Measurements from ENCODE around the gene PPT2. TPM values are rescaled to one million over a fixed set of nuclear protein-coding genes. Genes with fewer than 3 reads are reported as not detected.

Gene PPT2
- total and polyA plus RNA-seq, 2 of the 8 experiments (the other 6 are each of a cell fraction or from before 2014, with no cell fraction given): 24.1 to 39.5 TPM

Small RNA genes within 50 kb of the gene (microRNA-seq; reads per million reads assigned to microRNA genes)
- gene MIR6721 (ENCODE audit: borderline microRNAs expressed in 2 of 2, borderline number of aligned reads in 2 of 2, borderline replicate concordance in 1 of 2): 0.23 to 0.81 reads per million in 2 experiments
- 0 reads per million in 2 experiments for gene MIR6833 (ENCODE audit: borderline microRNAs expressed in 2 of 2, borderline number of aligned reads in 2 of 2, borderline replicate concordance in 1 of 2)

Small RNA genes within 50 kb of the gene (small RNA-seq; reads per million reads assigned to genes)
- gene AL662884.1 (ENCODE audit: insufficient read depth): not detected
- not detected for gene MIR6833 (ENCODE audit: insufficient read depth)

Other genes starting within 250 kb of the PPT2 start
- gene C2, start 226.4 kb upstream of the PPT2 start, total RNA-seq (2021; fragmentation: NEBNext Ultra II Directional; extraction: Animal tissue kit (Norgen Biotek cat#: 25700)): 0.26 and 0.61 TPM in 2 replicates
- gene C2, start 226.4 kb upstream of the PPT2 start, polyA plus RNA-seq (2011; rRNA removed): 0.38 and 1.0 TPM in 2 replicates
- not detected in 2 replicates for gene CFB, start 208.0 kb upstream of the PPT2 start, total RNA-seq (2021; fragmentation: NEBNext Ultra II Directional; extraction: Animal tissue kit (Norgen Biotek cat#: 25700))
- gene CFB, start 208.0 kb upstream of the PPT2 start, polyA plus RNA-seq (2011; rRNA removed): 0.09 and 0.20 TPM in 2 replicates
- gene NELFE, start 195.2 kb upstream of the PPT2 start, total RNA-seq (2021; fragmentation: NEBNext Ultra II Directional; extraction: Animal tissue kit (Norgen Biotek cat#: 25700)): 71.1 and 71.5 TPM in 2 replicates
- gene NELFE, start 195.2 kb upstream of the PPT2 start, polyA plus RNA-seq (2011; rRNA removed): 49.2 and 52.3 TPM in 2 replicates
- 59.7 and 68.5 TPM in 2 replicates for gene SKIC2, start 195.0 kb upstream of the PPT2 start, total RNA-seq (2021; fragmentation: NEBNext Ultra II Directional; extraction: Animal tissue kit (Norgen Biotek cat#: 25700))
- gene SKIC2, start 195.0 kb upstream of the PPT2 start, polyA plus RNA-seq (2011; rRNA removed): 42.1 and 70.5 TPM in 2 replicates
- gene DXO, start 182.0 kb upstream of the PPT2 start, total RNA-seq (2021; fragmentation: NEBNext Ultra II Directional; extraction: Animal tissue kit (Norgen Biotek cat#: 25700)): 14.7 and 16.2 TPM in 2 replicates
- 23.9 and 30.5 TPM in 2 replicates for gene DXO, start 182.0 kb upstream of the PPT2 start, polyA plus RNA-seq (2011; rRNA removed)
- gene C4A, start 172.1 kb upstream of the PPT2 start, total RNA-seq (2021; fragmentation: NEBNext Ultra II Directional; extraction: Animal tissue kit (Norgen Biotek cat#: 25700)): 0.48 and 2.4 TPM in 2 replicates
- gene C4A, start 172.1 kb upstream of the PPT2 start, polyA plus RNA-seq (2011; rRNA removed): 0.62 and 1.7 TPM in 2 replicates
- gene C4B, start 139.3 kb upstream of the PPT2 start, total RNA-seq (2021; fragmentation: NEBNext Ultra II Directional; extraction: Animal tissue kit (Norgen Biotek cat#: 25700)): 1.5 and 3.5 TPM in 2 replicates
- gene C4B, start 139.3 kb upstream of the PPT2 start, polyA plus RNA-seq (2011; rRNA removed): 0.74 and 1.7 TPM in 2 replicates
- gene CYP21A2, start 115.7 kb upstream of the PPT2 start, total RNA-seq (2021; fragmentation: NEBNext Ultra II Directional; extraction: Animal tissue kit (Norgen Biotek cat#: 25700)): 0.22 and 0.40 TPM in 2 replicates
- gene CYP21A2, start 115.7 kb upstream of the PPT2 start, polyA plus RNA-seq (2011; rRNA removed): 0.14 and 0.23 TPM in 2 replicates
- gene TNXB, start 44.8 kb upstream of the PPT2 start, total RNA-seq (2021; fragmentation: NEBNext Ultra II Directional; extraction: Animal tissue kit (Norgen Biotek cat#: 25700)): 4.8 and 5.5 TPM in 2 replicates
- gene TNXB, start 44.8 kb upstream of the PPT2 start, polyA plus RNA-seq (2011; rRNA removed): 3.1 and 6.5 TPM in 2 replicates
- gene ATF6B, start 25.9 kb upstream of the PPT2 start, total RNA-seq (2021; fragmentation: NEBNext Ultra II Directional; extraction: Animal tissue kit (Norgen Biotek cat#: 25700)): 36.2 and 38.1 TPM in 2 replicates
- gene ATF6B, start 25.9 kb upstream of the PPT2 start, polyA plus RNA-seq (2011; rRNA removed): 42.2 and 66.3 TPM in 2 replicates
- gene FKBPL, start 23.9 kb upstream of the PPT2 start, total RNA-seq (2021; fragmentation: NEBNext Ultra II Directional; extraction: Animal tissue kit (Norgen Biotek cat#: 25700)): 9.4 and 10.9 TPM in 2 replicates
- gene FKBPL, start 23.9 kb upstream of the PPT2 start, polyA plus RNA-seq (2011; rRNA removed): 5.4 and 5.8 TPM in 2 replicates
- gene PRRT1, start 2.2 kb upstream of the PPT2 start, total RNA-seq (2021; fragmentation: NEBNext Ultra II Directional; extraction: Animal tissue kit (Norgen Biotek cat#: 25700)): 2.8 TPM in 2 replicates
- gene PRRT1, start 2.2 kb upstream of the PPT2 start, polyA plus RNA-seq (2011; rRNA removed): 0.71 and 1.4 TPM in 2 replicates
- gene EGFL8, start 10.5 kb downstream of the PPT2 start, total RNA-seq (2021; fragmentation: NEBNext Ultra II Directional; extraction: Animal tissue kit (Norgen Biotek cat#: 25700)): 6.4 and 9.2 TPM in 2 replicates
- gene EGFL8, start 10.5 kb downstream of the PPT2 start, polyA plus RNA-seq (2011; rRNA removed): 5.0 and 8.6 TPM in 2 replicates
- gene AGPAT1, start 21.9 kb downstream of the PPT2 start, total RNA-seq (2021; fragmentation: NEBNext Ultra II Directional; extraction: Animal tissue kit (Norgen Biotek cat#: 25700)): 96.0 and 101 TPM in 2 replicates
- gene AGPAT1, start 21.9 kb downstream of the PPT2 start, polyA plus RNA-seq (2011; rRNA removed): 222 and 287 TPM in 2 replicates
- 90.0 and 90.3 TPM in 2 replicates for gene RNF5, start 24.3 kb downstream of the PPT2 start, total RNA-seq (2021; fragmentation: NEBNext Ultra II Directional; extraction: Animal tissue kit (Norgen Biotek cat#: 25700))
- 145 and 158 TPM in 2 replicates for gene RNF5, start 24.3 kb downstream of the PPT2 start, polyA plus RNA-seq (2011; rRNA removed)
- 9.6 and 10.9 TPM in 2 replicates for gene AGER, start 30.1 kb downstream of the PPT2 start, total RNA-seq (2021; fragmentation: NEBNext Ultra II Directional; extraction: Animal tissue kit (Norgen Biotek cat#: 25700))
- 3.8 and 5.5 TPM in 2 replicates for gene AGER, start 30.1 kb downstream of the PPT2 start, polyA plus RNA-seq (2011; rRNA removed)
- 130 and 133 TPM in 2 replicates for gene PBX2, start 36.1 kb downstream of the PPT2 start, total RNA-seq (2021; fragmentation: NEBNext Ultra II Directional; extraction: Animal tissue kit (Norgen Biotek cat#: 25700))
- gene PBX2, start 36.1 kb downstream of the PPT2 start, polyA plus RNA-seq (2011; rRNA removed): 102 and 109 TPM in 2 replicates
- 6.0 and 6.6 TPM in 2 replicates for gene GPSM3, start 38.5 kb downstream of the PPT2 start, total RNA-seq (2021; fragmentation: NEBNext Ultra II Directional; extraction: Animal tissue kit (Norgen Biotek cat#: 25700))
- gene GPSM3, start 38.5 kb downstream of the PPT2 start, polyA plus RNA-seq (2011; rRNA removed): 9.8 and 10.6 TPM in 2 replicates
- gene NOTCH4, start 69.9 kb downstream of the PPT2 start, total RNA-seq (2021; fragmentation: NEBNext Ultra II Directional; extraction: Animal tissue kit (Norgen Biotek cat#: 25700)): 2.8 and 3.3 TPM in 2 replicates
- gene NOTCH4, start 69.9 kb downstream of the PPT2 start, polyA plus RNA-seq (2011; rRNA removed): 1.9 TPM in 2 replicates
- gene TSBP1, start 217.8 kb downstream of the PPT2 start, total RNA-seq (2021; fragmentation: NEBNext Ultra II Directional; extraction: Animal tissue kit (Norgen Biotek cat#: 25700)): not detected in 2 replicates
- gene TSBP1, start 217.8 kb downstream of the PPT2 start, polyA plus RNA-seq (2011; rRNA removed): not detected in 2 replicates

All from H1 (cell line).